ENCODE measurements around the gene SAP30BP. TPM values are rescaled to one million over a fixed set of nuclear protein-coding genes. Genes with fewer than 3 reads are reported as not detected.

The SAP30BP gene
- total RNA-seq, 4 donors from 2014 or later = 33.9 to 72.7 (median 44.4) TPM

DNA sequence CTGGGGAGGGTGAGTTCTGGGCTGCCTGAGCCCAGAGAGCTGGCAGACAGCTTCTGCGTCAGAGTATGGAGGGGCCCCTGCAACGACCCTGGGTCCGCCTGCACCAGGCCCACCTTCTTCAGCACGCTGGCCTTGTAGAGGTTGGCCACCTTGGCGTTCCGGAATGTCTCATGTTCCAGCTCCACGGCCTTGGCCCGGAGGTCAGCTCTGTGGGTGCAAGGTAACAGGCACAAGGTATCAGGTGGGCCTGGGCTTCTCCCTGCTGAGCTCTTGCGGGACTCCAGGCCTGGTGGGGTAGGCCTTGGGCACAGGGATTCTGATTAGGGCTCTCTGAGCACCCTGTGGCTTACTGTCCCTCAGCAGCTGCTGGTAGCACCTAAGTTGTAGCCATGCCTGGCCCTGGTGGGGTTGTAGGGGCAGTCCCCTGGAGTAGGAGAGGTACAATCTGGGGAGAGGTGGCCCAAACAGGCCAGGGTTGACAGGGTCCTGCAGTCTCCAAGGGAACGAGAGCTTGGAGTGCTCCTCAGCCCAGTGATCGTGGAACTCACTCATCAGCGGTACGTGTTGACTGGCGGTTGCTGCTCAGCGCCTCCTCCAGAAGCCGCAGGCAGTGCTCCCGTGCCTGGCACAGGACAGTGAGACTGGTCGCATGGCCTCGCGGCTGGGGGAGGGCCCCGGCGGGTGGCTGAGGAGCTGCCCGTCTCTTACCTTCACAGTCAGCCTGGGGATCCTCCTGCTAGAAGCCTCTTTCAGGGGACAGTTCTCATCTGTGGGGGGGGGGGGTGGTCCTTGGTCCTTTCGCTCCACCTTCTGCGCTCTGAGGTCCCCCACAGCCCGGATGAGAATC is 36.8 kb upstream of the SAP30BP start:
- Histone ChIP-seq H3K27ac (no peak overlapping the region), H3K4me1 (peaks cover 16 to 27% (median 20%) of the 10 kb centered on the region in 3 donors), H3K27me3 (no peaks in the 10 kb centered on the region), H3K36me3 (peaks cover 2 to 72% (median 6%) of the 10 kb centered on the region in 3 donors), H3K9me3 (no peaks in the 10 kb centered on the region), H3K4me3 (no peak overlapping the region)
- no peak for DNase-seq
- intact Hi-C loops (cut with DNase I) = loop anchor here (5.0 kb wide), 1 partner anchor 122 kb away; no protein-coding TSS in a partner anchor
- 91% methylated on average over 15 of the region's 26 CpGs; no CpG with 5 or more reads in 1 of the 2 donors for WGBS, 2 donors
- TF ChIP-seq POLR2A (IDR thresholded peaks at IDR 0.05) = no peak
- no peak for TF ChIP-seq CTCF (IDR thresholded peaks at IDR 0.05)

GRCh38 chr17:75631353-75631752 is 35.8 kb upstream of the SAP30BP start:
- Histone ChIP-seq H3K9me3 (no peaks in the 10 kb centered on the region), H3K27me3 (no peaks in the 10 kb centered on the region), H3K4me3 (no peak overlapping the region), H3K4me1 (peaks cover 16 to 27% (median 20%) of the 10 kb centered on the region in 3 donors), H3K36me3 (peaks cover 0 to 72% (median 6%) of the 10 kb centered on the region in 3 donors), H3K27ac (no peak overlapping the region)
- DNase-seq = no peak
- intact Hi-C loops (cut with DNase I) = loop anchor here (5.0 kb wide), 1 partner anchor 121 kb away; no protein-coding TSS in a partner anchor
- 92 to 96% methylated on average over 8 to 15 of the region's 27 CpGs for WGBS, 2 donors
- TF ChIP-seq POLR2A (IDR thresholded peaks at IDR 0.05) = no peak
- no peak for TF ChIP-seq CTCF (IDR thresholded peaks at IDR 0.05)

GRCh38 chr17:75632428-75632827 is 34.7 kb upstream of the SAP30BP start:
- Histone ChIP-seq H3K4me3 (no peak overlapping the region), H3K4me1 (peaks cover 16 to 34% (median 20%) of the 10 kb centered on the region in 3 donors), H3K36me3 (peaks cover 0 to 68% (median 6%) of the 10 kb centered on the region in 3 donors), H3K27me3 (no peaks in the 10 kb centered on the region), H3K9me3 (no peaks in the 10 kb centered on the region), H3K27ac (peak overlapping the region in 3 of 4 donors; percentile 79 to 84 (median 80))
- DNase-seq = no peak
- intact Hi-C loops (cut with DNase I) = loop anchor here (5.0 kb wide), 1 partner anchor 120 kb away; no protein-coding TSS in a partner anchor
- WGBS, 2 donors = 76 to 80% methylated on average over 1 to 5 of the region's 12 CpGs
- TF ChIP-seq CTCF (IDR thresholded peaks at IDR 0.05) = no peak
- no peak for TF ChIP-seq POLR2A (IDR thresholded peaks at IDR 0.05)

- Histone ChIP-seq H3K4me3 (peak within 1 kb of the TSS in 3 of 4 donors; percentile 15 to 37 (median 21)), H3K27me3 (no peaks in the 10 kb centered on the region), H3K9me3 (no peaks in the 10 kb centered on the region), H3K36me3 (peaks cover 0 to 62% (median 6%) of the 10 kb centered on the region in 3 donors), H3K4me1 (peaks cover 16 to 37% (median 20%) of the 10 kb centered on the region in 3 donors), H3K27ac (peak within 1 kb of the TSS; percentile 71 to 84 (median 80))
- WGBS, 2 donors = 47% methylated on average over 3 of the region's 19 CpGs; no CpG with 5 or more reads in 1 of the 2 donors
- intact Hi-C loops (cut with DNase I) = loop anchor here (5.0 kb wide), 1 partner anchor 119 kb away; no protein-coding TSS in a partner anchor
- DNase-seq = peak; percentile 25
- no peak for TF ChIP-seq POLR2A (IDR thresholded peaks at IDR 0.05)
- peak; percentile 93 to 99 (median 96) for TF ChIP-seq CTCF (IDR thresholded peaks at IDR 0.05)
Measured at GRCh38 chr17:75632863-75633485, 34.2 kb upstream of the SAP30BP start, which contains the start of gene SMIM5. TSS of gene SMIM5 (plus strand) at chr17:75633434. CDS start at chr17:75640202, 6,768 bp downstream.

Data from esophagus squamous epithelium (tissue), 5 donors.